ENCODE data around the gene EFHC2.
"Not testable (repeated sequence)": the region's sequence is repeated elsewhere in the genome, so short reads cannot be mapped to it uniquely, and the experiment has no call there.

- not testable (repeated sequence) for TF ChIP-seq CTCF (IDR thresholded peaks at IDR 0.05; ENCODE audit: low read depth, low read length); EZH2phosphoT487 (IDR thresholded peaks at IDR 0.05; ENCODE audit: low read depth)
Observed at GRCh38 chrX:44252688-44253574, 90.5 kb downstream of the EFHC2 start.
